Omental fat pad (tissue), 4 donors: ENCODE measurements around the gene GRIK5. TPM values are rescaled to one million over a fixed set of nuclear protein-coding genes. Genes with fewer than 3 reads are reported as not detected.

ENCODE experiments used
- ATAC-seq: fragments of 150-250 bp; one replicate; pipeline ENCODE4 v1.9.1; 2016; ENCODE audit warnings: mild to moderate bottlenecking, moderate library complexity; ENCODE audit not compliant: low FRiP score
- DNase-seq: peaks from one replicate; pipeline ENCODE4 v3.0.0-alpha.2; 2019; ENCODE audit warnings: low spot score
- CTCF ChIP-seq, 3 donors: fragments of 450-650 bp; IDR thresholded peaks; one replicate each; pipeline ENCODE4 v1.5.1; 2016 to 2017; ENCODE audit warnings: antibody characterized with exemption in 3 of 3, mild to moderate bottlenecking in 3 of 3, moderate library complexity in 2 of 3
- total RNA-seq, 4 donors: library from RNA; depleted of rRNA; stranded (reverse); fragments of >200 nt; gene quantifications; one replicate each; pipeline ENCODE4 v1.1.0, GENCODE V29; 2016

GRIK5 gene
- total RNA-seq, 4 donors from 2014 or later, result 0.32 to 2.1 (median 1.6) TPM

- ATAC-seq (no peak), DNase-seq (no peak)
- no peak for TF ChIP-seq CTCF (IDR thresholded peaks at IDR 0.05)
Measured at GRCh38 chr19:41999878-42000208, 70.2 kb downstream of the GRIK5 start.

GRCh38 chr19:41999071-41999877, 70.7 kb downstream of the GRIK5 start:
- DNase-seq (no peak), ATAC-seq (no peak)
- TF ChIP-seq CTCF (IDR thresholded peaks at IDR 0.05), result no peak

DNA sequence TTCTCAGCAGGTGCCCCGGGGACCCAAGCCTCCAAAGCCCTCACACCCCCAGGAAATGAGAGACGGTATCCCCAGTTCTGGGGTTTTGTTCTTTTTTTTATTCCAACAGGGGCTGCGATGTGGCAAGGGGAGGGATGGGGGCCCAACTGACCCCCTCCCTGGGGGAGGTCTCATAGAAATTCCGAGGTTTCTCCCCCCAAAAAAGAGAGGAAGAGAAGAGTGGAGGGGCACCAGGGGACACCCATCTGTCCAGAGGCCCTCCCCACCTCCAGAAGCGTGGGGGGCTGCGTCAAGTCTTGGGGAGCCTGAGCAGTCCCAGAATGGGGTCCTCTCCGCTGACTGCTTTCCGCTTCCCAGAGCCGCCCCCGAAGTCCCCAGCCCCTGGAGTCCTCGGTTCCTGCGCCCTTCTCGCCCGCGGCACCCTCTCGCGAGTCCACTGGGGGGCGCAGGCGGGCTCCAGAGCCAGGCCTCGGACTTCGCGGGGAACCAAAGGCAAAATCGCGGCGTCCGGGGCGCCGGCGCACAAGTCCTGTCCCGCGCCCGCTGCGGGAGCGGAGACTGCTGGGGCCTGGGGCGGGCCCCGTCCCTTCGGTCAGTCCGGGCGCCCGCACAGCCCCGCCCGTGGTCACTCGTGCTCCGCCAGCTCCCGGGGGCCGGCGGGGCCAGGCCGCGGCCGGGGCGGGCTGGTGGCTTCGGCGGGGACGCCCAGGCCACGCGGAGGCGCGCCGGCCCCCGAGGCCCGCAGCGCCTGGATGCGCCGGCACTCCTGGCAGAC, 71.6 kb downstream of the GRIK5 start:
- DNase-seq (no peak), ATAC-seq (peak; percentile 24)
- TF ChIP-seq CTCF (IDR thresholded peaks at IDR 0.05), result no peak

- no peak for TF ChIP-seq CTCF (IDR thresholded peaks at IDR 0.05)
- no peak for DNase-seq
- no peak for ATAC-seq
Measured at GRCh38 chr19:41997851-41998229, 72.2 kb downstream of the GRIK5 start.

GRCh38 chr19:41997121-41997850, 72.7 kb downstream of the GRIK5 start:
- DNase-seq (no peak), ATAC-seq (no peak)
- TF ChIP-seq CTCF (IDR thresholded peaks at IDR 0.05), result no peak

DNA sequence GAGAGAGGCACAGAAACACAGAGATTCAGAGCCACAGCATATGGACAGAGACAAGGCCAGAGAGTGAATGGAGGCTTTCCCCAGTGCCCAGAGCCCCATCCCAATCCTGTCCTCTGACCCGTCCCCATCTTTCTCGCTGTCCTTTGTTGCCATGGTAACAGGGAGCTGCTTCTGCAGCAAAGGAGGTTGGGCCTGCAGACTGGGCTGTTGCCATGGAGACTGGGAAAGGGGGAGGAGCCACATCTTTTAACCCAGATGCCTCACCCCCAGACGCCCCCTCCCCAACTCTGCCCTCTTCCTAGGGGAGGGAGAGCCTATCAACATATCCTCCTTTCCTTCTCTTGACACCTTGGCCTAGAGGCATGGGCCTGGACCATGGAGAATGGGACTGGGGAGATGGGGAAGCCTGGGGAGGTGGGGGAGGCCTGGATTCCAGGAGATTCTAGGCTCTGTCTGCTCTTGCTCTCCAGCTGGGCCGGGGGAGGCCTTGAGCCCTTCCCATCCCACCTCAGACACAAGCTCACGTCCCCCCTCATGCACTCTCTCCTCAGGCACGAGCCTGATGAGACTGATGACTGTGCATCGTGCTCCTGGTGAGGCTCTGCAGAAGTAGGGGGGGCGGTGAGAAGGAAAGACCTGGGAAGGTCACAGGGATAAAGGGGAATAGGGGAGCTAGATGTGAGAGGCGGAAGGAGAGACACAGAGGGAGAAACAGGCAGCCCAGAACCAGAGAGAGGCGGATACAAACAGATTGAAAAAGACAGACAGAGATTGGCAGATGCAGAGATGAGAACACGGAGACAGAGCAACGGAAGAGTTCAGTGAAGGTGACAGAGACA, 73.8 kb downstream of the GRIK5 start:
- TF ChIP-seq CTCF (IDR thresholded peaks at IDR 0.05), result no peak
- DNase-seq (no peak), ATAC-seq (no peak)
